HL-60 (cell line): ENCODE results near the gene MST1.

Experiments
- POLR2AphosphoS5 ChIP-seq: IDR thresholded peaks from 2 replicates; pipeline ENCODE4 v1.6.1; 2012; ENCODE audit warnings: low read depth
- TF ChIP-seq, protein P1 (sequence below): IDR thresholded peaks from one replicate; pipeline ENCODE4 v1.5.1; 2011; ENCODE audit warnings: low read length, control low read depth, inconsistent platforms; ENCODE audit not compliant: insufficient read depth

GRCh38 chr3:49650637-49651036, 38.6 kb downstream of the MST1 start:
- no peak for TF ChIP-seq POLR2AphosphoS5
- TF ChIP-seq, protein P1, sequence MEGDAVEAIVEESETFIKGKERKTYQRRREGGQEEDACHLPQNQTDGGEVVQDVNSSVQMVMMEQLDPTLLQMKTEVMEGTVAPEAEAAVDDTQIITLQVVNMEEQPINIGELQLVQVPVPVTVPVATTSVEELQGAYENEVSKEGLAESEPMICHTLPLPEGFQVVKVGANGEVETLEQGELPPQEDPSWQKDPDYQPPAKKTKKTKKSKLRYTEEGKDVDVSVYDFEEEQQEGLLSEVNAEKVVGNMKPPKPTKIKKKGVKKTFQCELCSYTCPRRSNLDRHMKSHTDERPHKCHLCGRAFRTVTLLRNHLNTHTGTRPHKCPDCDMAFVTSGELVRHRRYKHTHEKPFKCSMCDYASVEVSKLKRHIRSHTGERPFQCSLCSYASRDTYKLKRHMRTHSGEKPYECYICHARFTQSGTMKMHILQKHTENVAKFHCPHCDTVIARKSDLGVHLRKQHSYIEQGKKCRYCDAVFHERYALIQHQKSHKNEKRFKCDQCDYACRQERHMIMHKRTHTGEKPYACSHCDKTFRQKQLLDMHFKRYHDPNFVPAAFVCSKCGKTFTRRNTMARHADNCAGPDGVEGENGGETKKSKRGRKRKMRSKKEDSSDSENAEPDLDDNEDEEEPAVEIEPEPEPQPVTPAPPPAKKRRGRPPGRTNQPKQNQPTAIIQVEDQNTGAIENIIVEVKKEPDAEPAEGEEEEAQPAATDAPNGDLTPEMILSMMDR, result no peak
